ENCODE results near the gene HRAS. TPM values are rescaled to one million over a fixed set of nuclear protein-coding genes. Genes with fewer than 3 reads are reported as not detected.

Gene HRAS
- total and polyA plus RNA-seq, 2 of the 13 experiments (the other 11 are each of a cell fraction or from before 2014, with no cell fraction given) = 32.9 to 50.0 TPM

- no peaks in the 10 kb centered on the region for H3K9me3 ChIP-seq (ENCODE audit: low read length)
- DNase-seq (ENCODE audit: low spot score) (no peak), FAIRE-seq (no peak), ATAC-seq (no peak)
- in situ Hi-C loops (cut with HindIII; ENCODE audit: extremely low pct_ligation_motif_present, low pct_unique_long_range_greater_than_20kb) = no loop called here
- H3K27ac ChIP-seq (ENCODE audit: extremely low read length, insufficient read depth, low read length) = no peak overlapping the region
- intact Hi-C loops (cut with micrococcal nuclease; ENCODE audit: unreplicated experiment) = no loop called here
- H3K9ac ChIP-seq (ENCODE audit: insufficient read depth, low read depth, low read length) = no peak overlapping the region
- H3K36me3 ChIP-seq (replicated peaks in 1 of 2; ENCODE audit: control insufficient read depth in 1 of 2, insufficient read depth in 2 of 2, low read length in 2 of 2) = no peaks in the 10 kb centered on the region
- 53% methylated on average over 22 of the region's 32 CpGs for WGBS (ENCODE audit: low lambda C conversion rate)
- H3K4me3 ChIP-seq (replicated peaks in 1 of 3; ENCODE audit: insufficient read depth in 1 of 3, low read depth in 2 of 3, low read length in 3 of 3) = no peak overlapping the region
- no peak overlapping the region for H3K4me2 ChIP-seq (ENCODE audit: low read depth, low read length)
- H3K79me2 ChIP-seq (ENCODE audit: insufficient read depth, low read length) = no peaks in the 10 kb centered on the region
- H2AFZ ChIP-seq (ENCODE audit: low read length) = no peak overlapping the region
- no peaks in the 10 kb centered on the region for H4K20me1 ChIP-seq (ENCODE audit: insufficient read depth, low read length)
- no TSS peak for BruUV-seq (replicated peaks)
- CTCF ChIA-PET (ENCODE audit: low intra/inter-chr PET ratio, low total read pairs) = no interaction called here
- TF ChIP-seq ZNF225 (CRISPR knock-in tag; IDR thresholded peaks at IDR 0.05) (no peak), TBX3 (IDR thresholded peaks at IDR 0.05; ENCODE audit: borderline replicate concordance) (0 out of 2 replicates have a peak, but pooled peaks have one; percentile 14)
- POLR2A ChIA-PET = interaction anchor here (1.2 kb wide), 1 partner anchor 10 kb away, joined by 3 read pairs; no protein-coding TSS in a partner anchor
- peaks cover 12 to 37% of the 10 kb centered on the region in 2 experiments for H3K27me3 ChIP-seq (ENCODE audit: control insufficient read depth in 1 of 2, insufficient read depth in 2 of 2, low read length in 2 of 2)
- peaks cover 61% of the 10 kb centered on the region for H3K4me1 ChIP-seq (ENCODE audit: insufficient read depth, low read length)
Measured at GRCh38 chr11:548700-549603, 13.6 kb upstream of the HRAS start.

GRCh38 chr11:545171-545570, 9.8 kb upstream of the HRAS start:
- Histone ChIP-seq H3K9me3 (ENCODE audit: low read length) (no peaks in the 10 kb centered on the region), H3K4me3 (replicated peaks in 1 of 3; ENCODE audit: insufficient read depth in 1 of 3, low read depth in 2 of 3, low read length in 3 of 3) (no peak overlapping the region), H3K36me3 (replicated peaks in 1 of 2; ENCODE audit: control insufficient read depth in 1 of 2, insufficient read depth in 2 of 2, low read length in 2 of 2) (no peaks in the 10 kb centered on the region), H3K27ac (ENCODE audit: extremely low read length, insufficient read depth, low read length) (no peak overlapping the region), H4K20me1 (ENCODE audit: insufficient read depth, low read length) (no peaks in the 10 kb centered on the region), H3K9ac (ENCODE audit: insufficient read depth, low read depth, low read length) (no peak overlapping the region), H2AFZ (ENCODE audit: low read length) (no peak overlapping the region), H3K79me2 (ENCODE audit: insufficient read depth, low read length) (no peaks in the 10 kb centered on the region), H3K27me3 (ENCODE audit: control insufficient read depth in 1 of 2, insufficient read depth in 2 of 2, low read length in 2 of 2) (peaks cover 6 to 40% of the 10 kb centered on the region in 2 experiments), H3K4me1 (ENCODE audit: insufficient read depth, low read length) (peaks cover 67% of the 10 kb centered on the region), H3K4me2 (ENCODE audit: low read depth, low read length) (no peak overlapping the region)
- in situ Hi-C loops (cut with HindIII; ENCODE audit: extremely low pct_ligation_motif_present, low pct_unique_long_range_greater_than_20kb) = no loop called here
- ChIA-PET CTCF (ENCODE audit: low intra/inter-chr PET ratio, low total read pairs) (no interaction called here), POLR2A (interaction anchor here (1.1 kb wide), 2 partner anchors 8 to 9 kb away, joined by 3 to 4 read pairs; partner anchors contain the start of gene HRAS)
- FAIRE-seq = no peak
- BruUV-seq (replicated peaks) = no TSS peak
- ATAC-seq = no peak
- intact Hi-C loops (cut with micrococcal nuclease; ENCODE audit: unreplicated experiment) = no loop called here
- 27% methylated on average over 6 of the region's 11 CpGs for WGBS (ENCODE audit: low lambda C conversion rate)
- TF ChIP-seq ZNF576 (CRISPR knock-in tag; IDR thresholded peaks at IDR 0.05) (no peak), ZKSCAN5 (CRISPR knock-in tag; IDR thresholded peaks at IDR 0.05) (no peak), ZNF652 (CRISPR knock-in tag; IDR thresholded peaks at IDR 0.05; ENCODE audit: borderline replicate concordance, low read depth) (no peak), BRF2 (CRISPR knock-in tag; IDR thresholded peaks at IDR 0.05) (no peak), MAX (IDR thresholded peaks at IDR 0.05) (no peak), ZNF768 (CRISPR knock-in tag; IDR thresholded peaks at IDR 0.05) (0 out of 2 replicates have a peak, but pooled peaks have one; percentile 37), ZNF710 (CRISPR knock-in tag; IDR thresholded peaks at IDR 0.05; ENCODE audit: borderline replicate concordance) (no peak), HNRNPLL (IDR thresholded peaks at IDR 0.05; ENCODE audit: low read depth, low read length, poor library complexity, severe bottlenecking) (peak; percentile 25)
- DNase-seq (ENCODE audit: low spot score) = no peak
